Purkinje cell (primary cell): Measurements from ENCODE around the gene SRGAP2. TPM values are rescaled to one million over a fixed set of nuclear protein-coding genes. Genes with fewer than 3 reads are reported as not detected.

Experiments used
- polyA plus RNA-seq: library from polyadenylated mRNA; unstranded; fragments of >200 nt; fragmentation: Nextera tagmentation; gene quantifications from 2 replicates; pipeline ENCODE4 v1.2.1, GENCODE V29; 2014

Gene SRGAP2
- polyA plus RNA-seq, result 338 and 340 TPM in 2 replicates

GRCh38 chr1:206203364-206204158 lies at the start of gene SRGAP2:
Gene SRGAP2 (plus strand): TSS chr1:206203541. CDS start chr1:206205971, 2,430 bp downstream.

DNA sequence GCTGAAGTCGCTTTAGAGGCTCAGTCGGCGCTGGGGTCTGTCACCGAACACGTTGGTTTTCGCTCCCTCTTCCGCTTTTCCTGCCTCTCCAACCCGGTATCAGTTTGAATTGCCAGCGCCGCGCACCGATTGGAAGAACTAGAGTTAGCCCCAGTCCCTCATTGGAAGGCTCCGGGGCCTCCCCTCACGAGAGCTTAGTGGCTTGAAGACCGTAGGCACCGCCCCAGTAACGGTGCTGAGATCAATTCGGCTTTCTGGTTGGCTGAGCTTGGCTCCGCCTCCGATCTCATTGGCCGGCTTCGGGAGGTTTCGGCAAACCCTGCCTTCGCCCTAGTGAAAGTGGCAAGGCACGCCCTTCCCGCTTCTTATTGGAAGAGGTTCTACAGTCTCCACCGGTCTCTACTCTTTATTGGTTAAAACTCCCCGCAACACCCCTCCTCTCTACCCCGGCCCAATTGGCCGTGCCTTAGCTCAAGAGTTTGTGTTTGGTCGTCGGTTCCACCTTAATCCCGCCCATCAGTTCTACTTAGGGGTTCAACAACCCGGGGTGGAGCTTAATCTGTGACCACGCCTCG lies 465 bp upstream of the SRGAP2 start, which contains the start of gene FAM72A:
TSS of gene FAM72A (minus strand) at position 51 of the 575 bp plus-strand sequence. CDS start 814 bp downstream, outside the sequence.

Other genes starting within 250 kb of the SRGAP2 start
- not detected in 2 replicates for gene RAB7B, start 200.1 kb upstream of the SRGAP2 start, polyA plus RNA-seq
- not detected in 2 replicates for gene CTSE, start 179.6 kb upstream of the SRGAP2 start, polyA plus RNA-seq
- not detected in 2 replicates for gene RHEX, start 150.4 kb upstream of the SRGAP2 start, polyA plus RNA-seq
- gene AVPR1B, start 86.2 kb upstream of the SRGAP2 start, polyA plus RNA-seq, result not detected in 2 replicates
- gene FAM72A, start 702 bp upstream of the SRGAP2 start, polyA plus RNA-seq, result 1.7 and 3.9 TPM in 2 replicates